ENCODE measurements around the gene CPNE5. TPM values are rescaled to one million over a fixed set of nuclear protein-coding genes. Genes with fewer than 3 reads are reported as not detected.

The CPNE5 gene
- total RNA-seq, 2 experiments from 2014 or later: 0.99 to 1.3 TPM

DNA sequence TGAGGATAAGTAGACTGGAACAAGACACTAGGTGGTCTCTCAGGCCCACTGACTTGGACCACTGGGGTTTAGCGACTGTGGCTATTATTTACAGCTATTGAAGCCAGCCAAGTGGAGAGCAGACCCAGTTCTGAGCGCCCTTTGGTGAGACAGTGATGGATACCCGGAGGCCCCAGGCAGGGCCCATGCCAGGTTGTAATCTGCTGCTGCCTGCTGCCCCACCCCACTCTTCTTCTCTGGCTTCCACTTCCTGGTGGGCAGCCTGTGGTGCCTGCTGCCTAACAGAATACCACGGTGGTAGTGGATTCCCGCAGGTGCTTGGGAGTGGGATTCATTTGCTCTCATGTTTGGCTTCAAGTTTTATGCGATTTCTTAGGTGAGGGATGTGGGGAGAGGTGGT is 141.0 kb downstream of the CPNE5 start:
- no peaks in the 10 kb centered on the region for H3K27me3 Mint-ChIP-seq
- H3K27ac Mint-ChIP-seq: no peak overlapping the region
- DNase-seq: no peak
- no peaks in the 10 kb centered on the region for H3K9me3 Mint-ChIP-seq
- H3K4me1 Mint-ChIP-seq: peaks cover 18% of the 10 kb centered on the region
- ATAC-seq (ENCODE audit: low read depth): no peak
- POLR2A ChIA-PET: no interaction called here
- no peak overlapping the region for H3K4me3 Mint-ChIP-seq
- H3K36me3 Mint-ChIP-seq: no peaks in the 10 kb centered on the region

DNA sequence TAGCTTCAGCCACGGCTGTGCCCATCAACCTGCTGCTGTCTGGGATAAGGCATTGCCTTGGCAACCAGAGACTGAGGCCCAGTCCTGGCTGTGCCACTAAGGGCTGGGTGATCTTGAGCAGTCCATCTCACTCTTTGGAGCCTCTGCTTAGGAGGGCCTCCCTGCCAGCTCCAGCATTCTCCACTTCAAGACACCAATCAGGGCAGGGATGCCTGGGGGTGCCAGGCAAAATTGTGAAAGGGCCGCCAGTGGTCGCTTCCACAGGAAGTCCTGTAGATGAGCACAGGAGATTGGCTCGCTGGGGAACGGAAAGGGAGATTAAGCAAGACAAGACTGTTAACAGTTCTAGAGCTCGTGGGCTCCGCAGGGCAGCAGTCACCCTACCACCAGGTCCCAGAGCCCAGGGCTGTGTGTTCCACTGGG is 141.8 kb downstream of the CPNE5 start, which contains the start of gene RAB44:
RAB44 (plus strand) TSS at position 346 of the 423 bp plus-strand sequence. CDS start 6,410 bp downstream, outside the sequence.
- Mint-ChIP-seq H3K9me3 (no peaks in the 10 kb centered on the region), H3K27ac (peak within 1 kb of the TSS; percentile 66), H3K4me1 (peaks cover 22% of the 10 kb centered on the region), H3K27me3 (no peaks in the 10 kb centered on the region), H3K4me3 (no peak within 1 kb of the TSS), H3K36me3 (no peaks in the 10 kb centered on the region)
- no peak for DNase-seq
- ATAC-seq (ENCODE audit: low read depth): no peak
- POLR2A ChIA-PET: no interaction called here

DNA sequence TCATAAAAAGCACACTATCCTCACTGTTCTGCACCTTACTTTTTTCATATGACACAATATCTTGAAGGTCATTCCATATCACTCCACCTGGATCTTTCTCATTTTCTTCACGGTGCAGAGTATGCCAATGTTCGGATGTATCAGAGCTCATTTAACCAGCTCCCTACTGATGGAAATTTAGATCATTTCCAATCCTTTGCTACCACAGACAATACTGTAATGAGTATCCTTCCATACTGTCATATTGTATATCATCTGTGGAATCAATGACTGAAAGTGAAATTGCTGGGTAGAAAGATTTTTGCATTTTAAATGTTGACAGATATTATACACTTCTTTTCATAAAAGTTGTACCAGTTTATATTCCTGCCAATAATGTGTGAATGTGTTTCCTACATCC is 143.8 kb downstream of the CPNE5 start:
- POLR2A ChIA-PET: no interaction called here

DNA sequence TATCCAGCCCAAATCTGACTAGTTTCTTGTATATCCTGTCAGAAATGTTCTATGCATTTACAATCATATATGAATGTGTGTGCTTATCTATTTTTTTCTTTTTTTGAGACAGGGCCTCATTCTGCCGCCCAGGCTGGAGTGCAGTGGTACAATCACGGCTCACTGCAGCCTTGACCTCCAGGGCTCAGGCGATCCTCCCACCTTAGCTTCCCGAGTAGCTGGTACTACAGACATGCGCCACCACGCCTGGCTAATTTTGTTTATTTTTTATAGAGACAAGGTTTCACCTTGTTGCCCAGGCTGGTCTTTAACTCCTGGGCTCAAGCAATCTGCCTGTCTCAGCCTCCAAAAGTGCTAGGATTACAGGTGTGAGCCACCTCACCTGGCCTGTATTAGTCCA is 144.6 kb downstream of the CPNE5 start:
- H3K4me1 Mint-ChIP-seq: peaks cover 32% of the 10 kb centered on the region
- H3K4me3 Mint-ChIP-seq: no peak overlapping the region
- no peaks in the 10 kb centered on the region for H3K27me3 Mint-ChIP-seq
- POLR2A ChIA-PET: no interaction called here
- H3K27ac Mint-ChIP-seq: no peak overlapping the region
- no peaks in the 10 kb centered on the region for H3K9me3 Mint-ChIP-seq
- no peak for ATAC-seq (ENCODE audit: low read depth)
- H3K36me3 Mint-ChIP-seq: peaks cover 3% of the 10 kb centered on the region
- DNase-seq: no peak

More for the DNA sequence above, 143.8 kb downstream of the CPNE5 start:
- no peak overlapping the region for H3K4me3 Mint-ChIP-seq
- peaks cover 3% of the 10 kb centered on the region for H3K36me3 Mint-ChIP-seq
- ATAC-seq (ENCODE audit: low read depth) (no peak), DNase-seq (no peak)
- H3K9me3 Mint-ChIP-seq: no peaks in the 10 kb centered on the region
- peaks cover 30% of the 10 kb centered on the region for H3K4me1 Mint-ChIP-seq
- H3K27me3 Mint-ChIP-seq: no peaks in the 10 kb centered on the region
- no peak overlapping the region for H3K27ac Mint-ChIP-seq

DNA sequence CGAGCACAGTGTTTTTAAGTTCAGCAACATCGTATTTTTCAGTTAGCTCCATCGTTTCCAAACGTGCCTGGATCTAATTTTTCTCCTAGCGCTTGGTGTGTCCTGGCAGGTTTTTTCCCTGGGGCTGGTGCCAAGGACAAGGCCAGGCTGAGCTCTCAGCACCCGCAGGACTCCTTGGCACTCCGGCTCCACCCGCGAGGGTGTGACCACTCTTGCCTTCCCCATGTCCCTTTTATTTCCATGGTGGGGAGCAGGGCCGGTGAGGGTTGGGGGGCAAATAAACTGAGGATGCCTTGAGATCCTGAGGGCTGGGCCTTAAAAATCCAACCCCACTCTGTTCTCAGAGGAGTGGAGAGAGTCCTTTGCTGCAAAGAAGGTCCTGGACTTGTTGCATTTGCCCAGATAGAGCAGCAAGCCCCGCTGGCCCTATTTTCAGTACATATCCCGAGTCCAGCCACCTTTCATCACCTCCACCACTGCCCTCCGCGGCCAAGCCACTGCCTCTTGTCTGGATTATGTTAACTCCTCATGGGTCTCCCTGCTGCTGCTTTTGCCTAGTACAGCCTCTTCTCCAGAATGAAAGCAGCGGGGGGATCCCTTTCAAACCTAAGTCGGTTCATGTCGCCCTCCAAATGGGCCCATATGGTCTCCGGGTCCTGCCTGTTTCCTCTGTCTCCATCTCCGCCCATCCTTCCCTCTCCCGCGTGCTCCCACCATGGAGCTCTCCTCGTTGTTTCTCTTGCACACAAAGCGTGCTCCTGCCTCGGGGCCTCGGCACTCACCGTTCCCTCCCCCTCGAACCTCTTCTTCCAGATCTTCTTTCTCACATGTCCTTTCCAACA is 146.2 kb downstream of the CPNE5 start:
- Mint-ChIP-seq H3K4me1 (peaks cover 35% of the 10 kb centered on the region), H3K27ac (peak overlapping the region; percentile 90), H3K27me3 (no peaks in the 10 kb centered on the region), H3K9me3 (no peaks in the 10 kb centered on the region), H3K4me3 (peak overlapping the region; percentile 54), H3K36me3 (peaks cover 3% of the 10 kb centered on the region)
- no peak for ATAC-seq (ENCODE audit: low read depth)
- POLR2A ChIA-PET: interaction anchor here (1.2 to 1.8 kb wide), 4 partner anchors 10 to 270 kb away, joined by 5 to 17 read pairs (median 6); partner anchors contain the start of gene CDKN1A
- no peak for DNase-seq

DNA sequence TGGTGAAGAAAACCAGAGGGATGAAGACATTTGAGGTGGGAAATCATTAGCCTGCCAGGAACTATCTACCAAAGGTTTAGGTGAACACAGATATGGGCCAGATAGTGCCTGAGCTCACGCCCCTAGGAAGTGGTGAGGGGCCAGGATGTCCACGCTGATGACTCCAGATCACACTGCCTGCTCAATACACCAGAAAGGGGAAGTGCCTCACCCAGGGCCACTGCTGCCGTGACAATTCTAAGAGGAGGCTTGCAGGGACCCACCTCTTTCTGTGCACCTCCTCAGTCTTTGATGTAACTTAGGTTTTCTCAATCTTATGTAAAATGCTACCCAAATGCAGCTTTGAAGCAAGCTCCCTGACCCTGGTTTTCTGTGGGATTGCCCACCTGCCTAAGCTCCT is 147.0 kb downstream of the CPNE5 start:
- POLR2A ChIA-PET: interaction anchor here (1.2 to 1.8 kb wide), 4 partner anchors 9 to 269 kb away, joined by 5 to 17 read pairs (median 6); partner anchors contain the start of gene CDKN1A
- Mint-ChIP-seq H3K9me3 (no peaks in the 10 kb centered on the region), H3K27me3 (no peaks in the 10 kb centered on the region), H3K36me3 (peaks cover 9% of the 10 kb centered on the region), H3K4me3 (peak overlapping the region; percentile 54), H3K4me1 (peaks cover 35% of the 10 kb centered on the region), H3K27ac (peak overlapping the region; percentile 90)
- ATAC-seq (ENCODE audit: low read depth) (peak; percentile 99), DNase-seq (peak; percentile 53)

DNA sequence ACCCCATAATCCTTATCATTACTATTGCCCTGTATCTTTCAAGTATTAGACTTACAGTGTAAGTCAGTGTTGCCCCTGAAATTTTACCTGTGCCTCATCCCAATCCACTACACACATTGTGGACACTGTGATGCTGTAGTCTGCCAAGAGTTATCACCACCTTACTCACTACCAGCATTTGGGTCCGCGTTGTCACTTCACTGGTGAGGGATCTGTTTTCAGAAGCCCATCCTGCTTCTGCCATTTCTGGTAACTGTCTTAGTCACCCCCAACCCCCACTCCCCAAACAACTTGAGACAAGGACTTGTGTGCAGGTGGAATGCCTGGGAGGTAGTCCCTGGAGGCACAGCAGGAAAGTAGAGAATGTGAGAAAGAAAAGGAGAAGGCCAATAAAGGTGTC is 147.6 kb downstream of the CPNE5 start:
- no peak overlapping the region for H3K4me3 Mint-ChIP-seq
- DNase-seq: no peak
- no peak for ATAC-seq (ENCODE audit: low read depth)
- no peaks in the 10 kb centered on the region for H3K27me3 Mint-ChIP-seq
- peaks cover 30% of the 10 kb centered on the region for H3K4me1 Mint-ChIP-seq
- H3K9me3 Mint-ChIP-seq: no peaks in the 10 kb centered on the region
- H3K27ac Mint-ChIP-seq: peak overlapping the region; percentile 90
- peaks cover 14% of the 10 kb centered on the region for H3K36me3 Mint-ChIP-seq
- POLR2A ChIA-PET: interaction anchor here (1.2 to 1.8 kb wide), 4 partner anchors 9 to 268 kb away, joined by 5 to 17 read pairs (median 6); partner anchors contain the start of gene CDKN1A

DNA sequence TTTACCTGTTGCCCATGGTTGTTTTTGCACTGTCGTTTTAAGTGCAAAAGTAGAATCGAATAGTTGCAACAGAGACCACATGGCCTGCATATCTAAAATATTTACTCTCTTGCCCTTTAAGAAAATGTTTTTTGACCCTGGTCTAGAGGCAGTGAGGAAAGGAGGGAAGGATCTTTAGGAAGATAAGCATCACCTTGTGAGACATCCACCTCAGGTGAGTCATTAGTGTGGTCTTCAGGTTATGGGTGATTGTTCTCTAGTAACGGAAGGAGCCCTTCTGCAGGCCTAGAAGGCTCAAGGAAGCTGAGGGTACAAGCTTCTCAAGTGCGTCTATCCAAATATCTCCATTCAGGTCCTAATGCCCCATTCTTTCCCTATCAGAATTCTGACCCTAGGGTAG is 148.2 kb downstream of the CPNE5 start:
- DNase-seq (no peak), ATAC-seq (ENCODE audit: low read depth) (no peak)
- H3K27ac Mint-ChIP-seq: peak overlapping the region; percentile 90
- H3K27me3 Mint-ChIP-seq: no peaks in the 10 kb centered on the region
- H3K4me1 Mint-ChIP-seq: peaks cover 26% of the 10 kb centered on the region
- peaks cover 17% of the 10 kb centered on the region for H3K36me3 Mint-ChIP-seq
- POLR2A ChIA-PET: interaction anchor here (1.7 to 1.8 kb wide), 2 partner anchors 8 to 10 kb away, joined by 4 to 17 read pairs; no protein-coding TSS in a partner anchor
- no peaks in the 10 kb centered on the region for H3K9me3 Mint-ChIP-seq
- no peak overlapping the region for H3K4me3 Mint-ChIP-seq

Other genes with a start within 250 kb of the CPNE5 start
- 100 to 1,000 TPM; 389 to 396 TPM for gene SRSF3, start 245.1 kb downstream of the CPNE5 start, total RNA-seq
- 10 to 100 TPM; 25.1 to 25.9 TPM for gene CDKN1A, start 160.7 kb downstream of the CPNE5 start, total RNA-seq
- gene RAB44, start 141.6 kb downstream of the CPNE5 start, total RNA-seq: not detected
- gene PPIL1, start 35.4 kb upstream of the CPNE5 start, total RNA-seq: 10 to 100 TPM; 18.5 to 19.9 TPM
- 10 to 100 TPM; 45.3 to 46.0 TPM for gene C6orf89, start 46.5 kb upstream of the CPNE5 start, total RNA-seq
- gene PI16, start 115.3 kb upstream of the CPNE5 start, total RNA-seq: under 1 TPM; 0.37 to 0.86 TPM
- 100 to 1,000 TPM; 135 to 139 TPM for gene MTCH1, start 146.8 kb upstream of the CPNE5 start, total RNA-seq
- gene FGD2, start 166.2 kb upstream of the CPNE5 start, total RNA-seq: 10 to 100 TPM in 1 of 2 experiments, 1 to 10 TPM in 1; 9.8 to 12.4 TPM